Tibial nerve (tissue), 4 donors: ENCODE data around the gene MSRB3.

Experiments
- EP300 ChIP-seq, 2 donors: sonication (generic); formaldehyde crosslinking; IDR thresholded peaks; one replicate each; pipeline ENCODE4 v1.6.1; 2017; ENCODE audit warnings: antibody characterized with exemption in 2 of 2, mild to moderate bottlenecking in 1 of 2
- POLR2A ChIP-seq, 2 donors: fragments of 450-650 bp; IDR thresholded peaks; one replicate each; pipeline ENCODE4 v1.6.1; 2017; ENCODE audit warnings: antibody characterized with exemption in 2 of 2, mild to moderate bottlenecking in 2 of 2, moderate library complexity in 2 of 2
- TF ChIP-seq, protein P1 (sequence below), 5 experiments: fragments of 200-600 bp in 3 of 5; fragments of 450-650 bp in 2 of 5; sonication (generic) in 3 of 5; IDR thresholded peaks; one replicate each; pipeline ENCODE4 v1.5.1; 2016 to 2019; ENCODE audit warnings: antibody characterized with exemption in 5 of 5, mild to moderate bottlenecking in 3 of 5, moderate library complexity in 2 of 5

DNA sequence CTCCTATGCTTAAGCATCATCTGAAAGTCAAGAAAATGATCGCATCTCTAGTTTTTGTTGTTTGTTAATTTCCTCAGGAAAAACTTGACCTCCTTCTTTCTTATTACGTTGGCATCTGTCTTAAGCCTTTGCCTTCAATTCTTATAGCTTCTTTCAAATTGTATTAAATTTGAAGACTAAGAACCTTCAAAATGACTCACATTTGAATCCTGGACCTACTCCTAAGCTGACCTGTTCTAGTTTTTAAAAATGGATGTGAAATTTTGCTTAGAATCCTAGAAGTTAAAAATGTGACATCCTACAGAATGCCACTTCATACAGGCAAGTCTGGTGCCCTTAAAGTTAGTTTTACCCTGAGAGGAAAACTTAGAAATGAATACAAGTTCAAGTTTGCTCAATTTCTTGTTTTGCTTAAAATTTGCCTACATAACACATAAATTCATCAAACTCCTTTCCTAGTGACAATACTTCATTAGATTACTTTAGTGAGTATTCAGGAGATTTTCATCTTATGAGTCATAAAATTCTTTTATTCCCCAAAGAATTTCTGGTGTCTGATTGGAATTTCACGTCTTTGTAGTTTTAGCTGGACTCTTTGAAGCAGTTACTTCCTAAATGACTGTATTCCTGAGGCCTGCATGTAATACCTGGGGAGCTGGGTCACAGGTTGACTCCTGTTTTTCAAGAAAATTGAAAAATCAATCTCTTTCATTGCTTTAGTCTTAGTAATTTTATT is 152.3 kb downstream of the MSRB3 start:
- TF ChIP-seq, protein P1, sequence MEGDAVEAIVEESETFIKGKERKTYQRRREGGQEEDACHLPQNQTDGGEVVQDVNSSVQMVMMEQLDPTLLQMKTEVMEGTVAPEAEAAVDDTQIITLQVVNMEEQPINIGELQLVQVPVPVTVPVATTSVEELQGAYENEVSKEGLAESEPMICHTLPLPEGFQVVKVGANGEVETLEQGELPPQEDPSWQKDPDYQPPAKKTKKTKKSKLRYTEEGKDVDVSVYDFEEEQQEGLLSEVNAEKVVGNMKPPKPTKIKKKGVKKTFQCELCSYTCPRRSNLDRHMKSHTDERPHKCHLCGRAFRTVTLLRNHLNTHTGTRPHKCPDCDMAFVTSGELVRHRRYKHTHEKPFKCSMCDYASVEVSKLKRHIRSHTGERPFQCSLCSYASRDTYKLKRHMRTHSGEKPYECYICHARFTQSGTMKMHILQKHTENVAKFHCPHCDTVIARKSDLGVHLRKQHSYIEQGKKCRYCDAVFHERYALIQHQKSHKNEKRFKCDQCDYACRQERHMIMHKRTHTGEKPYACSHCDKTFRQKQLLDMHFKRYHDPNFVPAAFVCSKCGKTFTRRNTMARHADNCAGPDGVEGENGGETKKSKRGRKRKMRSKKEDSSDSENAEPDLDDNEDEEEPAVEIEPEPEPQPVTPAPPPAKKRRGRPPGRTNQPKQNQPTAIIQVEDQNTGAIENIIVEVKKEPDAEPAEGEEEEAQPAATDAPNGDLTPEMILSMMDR (IDR thresholded peaks at IDR 0.05) = no peak
- TF ChIP-seq POLR2A (IDR thresholded peaks at IDR 0.05) = no peak
- no peak for TF ChIP-seq EP300 (IDR thresholded peaks at IDR 0.05)
